ENCODE results near the gene TRIL.

GRCh38 chr7:28903730-28904577, 54.2 kb downstream of the TRIL start:
- TF ChIP-seq CTCF (IDR thresholded peaks at IDR 0.05 in 4 of 5, conservative IDR thresholded peaks at IDR 0.05 in 1 of 5) (no peak), POLR2A (IDR thresholded peaks at IDR 0.05) (no peak)

Measured in gastrocnemius medialis (tissue), 4 donors.